GM06990 (cell line): ENCODE data around the gene SPDL1.

ENCODE experiments used
- DNase-seq: peaks from one replicate; pipeline ENCODE4 v3.0.0-alpha.2; 2011; ENCODE audit not compliant: insufficient read length; ENCODE audit errors: extremely low read depth
- H3K27me3 ChIP-seq: replicated peaks from 2 replicates; pipeline ENCODE4 v1.6.0; 2011; ENCODE audit warnings: low read length; ENCODE audit not compliant: control insufficient read depth, insufficient read depth
- H3K36me3 ChIP-seq: 2 replicates; pipeline ENCODE4 v1.5.1; 2011; ENCODE audit warnings: low read length; ENCODE audit not compliant: control insufficient read depth, insufficient read depth
- H3K4me3 ChIP-seq: replicated peaks from 2 replicates; pipeline ENCODE4 v1.5.1; 2011; ENCODE audit warnings: low read depth, mild to moderate bottlenecking, control low read depth, low read length
- TF ChIP-seq, protein P1 (sequence below): IDR thresholded peaks from 2 replicates; pipeline ENCODE4 v1.5.1; 2011; ENCODE audit warnings: low read length, control low read depth, mild to moderate bottlenecking, inconsistent platforms; ENCODE audit not compliant: insufficient read depth, poor library complexity, severe bottlenecking

Gene SPDL1, protein sequence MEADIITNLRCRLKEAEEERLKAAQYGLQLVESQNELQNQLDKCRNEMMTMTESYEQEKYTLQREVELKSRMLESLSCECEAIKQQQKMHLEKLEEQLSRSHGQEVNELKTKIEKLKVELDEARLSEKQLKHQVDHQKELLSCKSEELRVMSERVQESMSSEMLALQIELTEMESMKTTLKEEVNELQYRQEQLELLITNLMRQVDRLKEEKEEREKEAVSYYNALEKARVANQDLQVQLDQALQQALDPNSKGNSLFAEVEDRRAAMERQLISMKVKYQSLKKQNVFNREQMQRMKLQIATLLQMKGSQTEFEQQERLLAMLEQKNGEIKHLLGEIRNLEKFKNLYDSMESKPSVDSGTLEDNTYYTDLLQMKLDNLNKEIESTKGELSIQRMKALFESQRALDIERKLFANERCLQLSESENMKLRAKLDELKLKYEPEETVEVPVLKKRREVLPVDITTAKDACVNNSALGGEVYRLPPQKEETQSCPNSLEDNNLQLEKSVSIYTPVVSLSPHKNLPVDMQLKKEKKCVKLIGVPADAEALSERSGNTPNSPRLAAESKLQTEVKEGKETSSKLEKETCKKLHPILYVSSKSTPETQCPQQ

DNA sequence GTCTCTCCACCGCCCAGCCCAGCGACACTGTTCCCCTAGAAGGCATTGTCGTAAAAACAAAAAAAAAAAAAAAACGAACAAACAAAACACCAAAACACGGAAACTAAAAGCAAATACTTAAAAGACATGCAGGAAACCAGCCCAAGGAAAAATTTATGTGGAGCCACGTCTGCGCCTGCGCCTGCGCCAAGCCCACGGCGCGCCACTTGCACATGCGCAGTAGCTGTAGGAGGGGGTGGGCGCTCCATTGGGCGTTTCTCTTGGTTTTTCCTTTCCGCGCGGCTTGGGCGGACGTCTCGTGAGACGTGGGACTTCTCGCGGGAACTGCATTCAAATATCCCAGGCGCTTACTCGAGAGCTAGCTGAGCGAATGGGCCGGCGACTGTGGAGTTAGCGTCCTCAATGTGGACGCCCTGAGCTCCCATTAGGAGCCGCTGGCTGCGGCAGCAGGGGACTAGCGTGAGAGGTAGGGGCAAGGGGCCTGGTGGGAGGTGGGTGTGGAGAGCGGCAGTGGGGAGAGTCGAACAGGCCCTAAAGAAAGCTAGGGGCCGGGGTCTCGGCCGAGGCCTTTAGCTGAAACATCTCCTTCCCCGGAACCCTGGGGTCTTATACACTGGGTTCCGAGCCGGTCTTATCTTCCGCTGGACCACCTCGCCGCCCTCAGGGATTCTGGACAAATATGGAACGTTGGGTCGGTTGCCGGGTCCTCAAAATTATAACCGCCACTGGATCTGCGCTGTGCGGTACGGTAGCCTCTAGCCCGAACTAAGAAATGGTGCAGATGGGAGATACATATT, at the start of gene SPDL1:
SPDL1 (plus strand) TSS at position 350 of the 797 bp plus-strand sequence. CDS start 4,644 bp downstream, outside the sequence.
- TF ChIP-seq, protein P1, sequence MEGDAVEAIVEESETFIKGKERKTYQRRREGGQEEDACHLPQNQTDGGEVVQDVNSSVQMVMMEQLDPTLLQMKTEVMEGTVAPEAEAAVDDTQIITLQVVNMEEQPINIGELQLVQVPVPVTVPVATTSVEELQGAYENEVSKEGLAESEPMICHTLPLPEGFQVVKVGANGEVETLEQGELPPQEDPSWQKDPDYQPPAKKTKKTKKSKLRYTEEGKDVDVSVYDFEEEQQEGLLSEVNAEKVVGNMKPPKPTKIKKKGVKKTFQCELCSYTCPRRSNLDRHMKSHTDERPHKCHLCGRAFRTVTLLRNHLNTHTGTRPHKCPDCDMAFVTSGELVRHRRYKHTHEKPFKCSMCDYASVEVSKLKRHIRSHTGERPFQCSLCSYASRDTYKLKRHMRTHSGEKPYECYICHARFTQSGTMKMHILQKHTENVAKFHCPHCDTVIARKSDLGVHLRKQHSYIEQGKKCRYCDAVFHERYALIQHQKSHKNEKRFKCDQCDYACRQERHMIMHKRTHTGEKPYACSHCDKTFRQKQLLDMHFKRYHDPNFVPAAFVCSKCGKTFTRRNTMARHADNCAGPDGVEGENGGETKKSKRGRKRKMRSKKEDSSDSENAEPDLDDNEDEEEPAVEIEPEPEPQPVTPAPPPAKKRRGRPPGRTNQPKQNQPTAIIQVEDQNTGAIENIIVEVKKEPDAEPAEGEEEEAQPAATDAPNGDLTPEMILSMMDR = no peak
- peak within 1 kb of the TSS; percentile 98 for H3K4me3 ChIP-seq
- H3K27me3 ChIP-seq = no peaks in the 10 kb centered on the region
- peak; percentile 95 for DNase-seq
- no peaks in the 10 kb centered on the region for H3K36me3 ChIP-seq

DNA sequence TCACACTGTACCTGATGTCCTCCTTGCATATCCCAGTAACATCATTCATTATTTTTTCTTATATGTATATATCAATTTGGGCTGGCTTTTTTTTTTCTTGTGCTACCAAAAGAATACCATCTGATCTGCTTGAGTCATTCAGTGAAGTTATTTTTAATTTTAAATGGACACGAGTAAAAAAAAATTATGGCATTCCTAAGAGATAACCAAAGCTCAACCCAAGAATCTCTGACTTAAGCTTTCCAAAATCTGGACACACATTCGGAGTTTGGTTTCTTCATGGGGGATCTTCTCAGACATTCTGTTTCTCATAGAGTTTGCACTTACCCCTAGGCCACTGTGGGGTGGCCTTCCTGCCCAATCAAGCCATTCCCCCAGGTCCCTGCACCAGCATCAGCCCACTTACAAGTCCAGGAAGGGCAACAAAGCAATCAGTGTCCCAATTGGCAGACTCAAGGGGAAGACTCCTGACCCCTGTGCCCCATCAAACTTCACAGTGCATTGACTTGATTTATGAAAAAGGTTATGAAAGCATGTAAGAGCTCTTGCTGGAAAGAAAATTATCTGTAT, 49.2 kb upstream of the SPDL1 start:
- TF ChIP-seq, protein P1 = no peak
- no peaks in the 10 kb centered on the region; the same call in 1 of the 2 replicates for H3K27me3 ChIP-seq
- no peak overlapping the region for H3K4me3 ChIP-seq
- no peak for DNase-seq
- no peaks in the 10 kb centered on the region for H3K36me3 ChIP-seq

DNA sequence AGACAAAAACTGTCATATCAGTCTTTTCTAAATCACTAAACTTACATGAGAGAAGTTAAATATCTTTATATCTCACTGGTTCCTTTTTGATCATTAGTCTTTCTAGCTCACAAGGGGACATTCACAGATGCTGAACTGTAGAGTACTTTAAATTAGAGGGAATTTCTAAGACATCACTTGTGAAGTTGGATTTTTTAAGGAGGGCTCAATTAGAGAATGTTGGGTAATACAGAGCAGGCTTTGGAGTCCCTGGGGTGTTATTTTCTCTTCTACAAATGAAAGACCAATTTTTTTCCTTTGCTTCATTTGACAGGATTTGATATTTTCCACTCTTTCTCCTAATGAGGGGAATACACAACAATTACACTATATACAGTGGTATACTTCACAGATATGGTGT, 48.6 kb upstream of the SPDL1 start:
- Histone ChIP-seq H3K4me3 (no peak overlapping the region), H3K36me3 (no peaks in the 10 kb centered on the region), H3K27me3 (no peaks in the 10 kb centered on the region; the same call in 1 of the 2 replicates)
- TF ChIP-seq, protein P1 = no peak
- DNase-seq = no peak

DNA sequence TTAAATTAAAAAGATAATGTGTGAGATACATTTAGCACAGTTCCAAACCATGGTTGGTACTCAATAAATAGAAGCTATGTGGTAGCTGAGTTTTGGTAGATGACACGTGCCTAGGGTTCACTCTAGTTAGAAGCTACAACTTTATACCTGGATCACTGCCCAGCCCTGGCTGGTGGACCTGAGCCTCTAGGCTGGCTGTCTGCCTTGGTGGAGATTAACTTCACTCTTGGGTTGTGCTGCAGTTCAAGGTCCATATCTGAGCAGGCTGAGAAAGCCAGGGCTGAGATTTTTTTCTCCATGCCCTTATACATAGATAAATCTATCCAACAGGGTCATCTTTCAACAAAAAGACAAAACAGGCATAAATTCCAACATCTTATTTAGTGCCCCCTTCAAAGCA, 44.6 kb upstream of the SPDL1 start:
- no peak for DNase-seq
- no peak overlapping the region for H3K4me3 ChIP-seq
- TF ChIP-seq, protein P1 = no peak

DNA sequence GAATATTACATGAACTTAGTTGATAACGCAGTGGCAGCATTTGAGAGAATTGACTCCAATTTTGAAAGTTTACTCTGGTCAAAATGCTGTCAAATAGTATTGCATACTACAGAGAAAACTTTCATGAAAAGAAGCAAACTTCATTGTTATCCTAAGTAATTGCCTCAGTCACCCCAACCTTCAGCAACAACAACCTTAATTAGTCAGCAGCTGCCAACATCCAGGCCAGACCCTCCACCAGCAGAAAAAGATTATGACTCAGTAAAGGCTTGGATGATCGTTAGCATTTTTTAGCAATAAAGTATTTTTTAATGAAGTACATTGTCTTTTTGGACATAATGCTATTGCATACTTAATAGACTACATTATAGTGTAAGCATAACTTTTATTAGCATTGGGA, 40.8 kb upstream of the SPDL1 start:
- TF ChIP-seq, protein P1 = no peak
- Histone ChIP-seq H3K4me3 (no peak overlapping the region), H3K36me3 (no peaks in the 10 kb centered on the region), H3K27me3 (no peaks in the 10 kb centered on the region)
- no peak for DNase-seq

More for the DNA sequence above, 44.6 kb upstream of the SPDL1 start:
- Histone ChIP-seq H3K27me3 (no peaks in the 10 kb centered on the region; the same call in 1 of the 2 replicates), H3K36me3 (no peaks in the 10 kb centered on the region)
